ENCODE measurements around the gene PCDHGB6. TPM values are rescaled to one million over a fixed set of nuclear protein-coding genes. Genes with fewer than 3 reads are reported as not detected.

Gene PCDHGB6
- total and polyA plus RNA-seq, 2 donors (not counting 3 experiments of a cell fraction or from before 2014, with no cell fraction given), result 2.3 to 4.8 TPM

DNA sequence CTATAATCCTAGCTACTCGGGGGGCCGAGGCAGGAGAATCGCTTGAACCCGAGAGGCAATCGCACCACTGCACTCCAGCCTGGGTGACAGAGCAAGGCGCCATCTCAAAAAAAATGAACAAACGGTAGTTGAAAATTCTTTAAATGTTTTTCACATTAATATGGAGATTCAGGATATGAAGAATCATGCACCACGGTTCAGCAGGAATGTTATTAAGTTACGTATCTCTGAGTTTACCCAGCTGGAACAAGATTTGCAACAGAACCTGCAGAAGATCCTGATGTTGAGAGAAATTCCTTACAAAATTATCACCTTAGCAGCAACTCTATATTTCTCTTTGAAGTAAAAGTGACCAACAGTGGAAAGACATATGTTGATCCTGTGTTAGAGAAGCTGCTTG, 32.5 kb downstream of the PCDHGB6 start:
- intact Hi-C loops (cut with micrococcal nuclease) (no loop called here), dilution Hi-C loops (cut with MboI; ENCODE audit: extremely low pct_ligation_motif_present, low sequenced_read_pairs) (no loop called here)
- Histone ChIP-seq H3K79me2 (ENCODE audit: control insufficient read depth, insufficient read depth, low read length) (no peaks in the 10 kb centered on the region), H3K27me3 (ENCODE audit: control insufficient read depth in 2 of 2, insufficient read depth in 2 of 2, low read length in 2 of 2) (peaks cover 0 to 4% of the 10 kb centered on the region in 2 experiments), H3K4me3 (replicated peaks in 1 of 3; ENCODE audit: insufficient read depth in 1 of 3, low read depth in 1 of 3, low read length in 3 of 3) (no peak overlapping the region), H3K36me3 (ENCODE audit: control insufficient read depth in 2 of 2, extremely low read depth in 1 of 2, insufficient read depth in 2 of 2, low read length in 2 of 2) (no peaks in the 10 kb centered on the region), H3K4me2 (ENCODE audit: insufficient read depth, low read length) (no peak overlapping the region), H4K20me1 (replicated peaks; ENCODE audit: control insufficient read depth, extremely low read depth, insufficient read depth, low read length) (no peaks in the 10 kb centered on the region), H3K9ac (replicated peaks; ENCODE audit: extremely low read depth, insufficient read depth, low read length) (no peak overlapping the region), H2AFZ (ENCODE audit: low read depth, low read length) (no peak overlapping the region), H3K27ac (ENCODE audit: insufficient read depth, low read depth, low read length) (no peak overlapping the region), H3K9me3 (replicated peaks; ENCODE audit: control insufficient read depth, insufficient read depth, low read length) (no peaks in the 10 kb centered on the region), H3K4me1 (ENCODE audit: control insufficient read depth, extremely low read depth, insufficient read depth, low read length) (no peaks in the 10 kb centered on the region), H3K9me1 (replicated peaks; ENCODE audit: control insufficient read depth, extremely low read depth, insufficient read depth, low read length) (no peaks in the 10 kb centered on the region)
- FAIRE-seq (no peak), DNase-seq (ENCODE audit: low read depth, low spot score) (no peak)
- no TSS peak for BruUV-seq (replicated peaks)
- ChIA-PET POLR2A (no interaction called here), CTCF (interaction anchor here (2.6 kb wide), 1 partner anchor 10 kb away, joined by 16 read pairs; the partner anchor contains the start of gene PCDHGA12)
- TF ChIP-seq, protein P1, sequence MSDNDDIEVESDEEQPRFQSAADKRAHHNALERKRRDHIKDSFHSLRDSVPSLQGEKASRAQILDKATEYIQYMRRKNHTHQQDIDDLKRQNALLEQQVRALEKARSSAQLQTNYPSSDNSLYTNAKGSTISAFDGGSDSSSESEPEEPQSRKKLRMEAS (IDR thresholded peaks at IDR 0.05; ENCODE audit: insufficient read depth, insufficient read length), result no peak
- no peak for TF ChIP-seq GATA2 (IDR thresholded peaks at IDR 0.05; ENCODE audit: insufficient read depth, insufficient read length, low read depth, low read length)
- no peak for TF ChIP-seq EZH2 (IDR thresholded peaks at IDR 0.05; ENCODE audit: borderline replicate concordance, low read depth, low read length, severe bottlenecking)
- TF ChIP-seq POLR2A (IDR thresholded peaks at IDR 0.05; ENCODE audit: low read depth, low read length), result no peak
- TF ChIP-seq JUN (IDR thresholded peaks at IDR 0.05; ENCODE audit: borderline replicate concordance, insufficient read depth, insufficient read length, low read depth), result no peak
- TF ChIP-seq, protein P2, sequence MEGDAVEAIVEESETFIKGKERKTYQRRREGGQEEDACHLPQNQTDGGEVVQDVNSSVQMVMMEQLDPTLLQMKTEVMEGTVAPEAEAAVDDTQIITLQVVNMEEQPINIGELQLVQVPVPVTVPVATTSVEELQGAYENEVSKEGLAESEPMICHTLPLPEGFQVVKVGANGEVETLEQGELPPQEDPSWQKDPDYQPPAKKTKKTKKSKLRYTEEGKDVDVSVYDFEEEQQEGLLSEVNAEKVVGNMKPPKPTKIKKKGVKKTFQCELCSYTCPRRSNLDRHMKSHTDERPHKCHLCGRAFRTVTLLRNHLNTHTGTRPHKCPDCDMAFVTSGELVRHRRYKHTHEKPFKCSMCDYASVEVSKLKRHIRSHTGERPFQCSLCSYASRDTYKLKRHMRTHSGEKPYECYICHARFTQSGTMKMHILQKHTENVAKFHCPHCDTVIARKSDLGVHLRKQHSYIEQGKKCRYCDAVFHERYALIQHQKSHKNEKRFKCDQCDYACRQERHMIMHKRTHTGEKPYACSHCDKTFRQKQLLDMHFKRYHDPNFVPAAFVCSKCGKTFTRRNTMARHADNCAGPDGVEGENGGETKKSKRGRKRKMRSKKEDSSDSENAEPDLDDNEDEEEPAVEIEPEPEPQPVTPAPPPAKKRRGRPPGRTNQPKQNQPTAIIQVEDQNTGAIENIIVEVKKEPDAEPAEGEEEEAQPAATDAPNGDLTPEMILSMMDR (IDR thresholded peaks at IDR 0.05; ENCODE audit: extremely low read depth in 1 of 2, insufficient read depth in 1 of 2, low read depth in 1 of 2, low read length in 2 of 2), result no peak
- TF ChIP-seq FOS (IDR thresholded peaks at IDR 0.05; ENCODE audit: borderline replicate concordance, insufficient read depth, low read length), result no peak
- TF ChIP-seq MYC (IDR thresholded peaks at IDR 0.05; ENCODE audit: low read depth, low read length), result no peak
- TF ChIP-seq POLR2AphosphoS5 (IDR thresholded peaks at IDR 0.05; ENCODE audit: insufficient read depth, low read depth, low read length), result no peak
